SIG-M5 (cell line): ENCODE data around the gene EPC1.
"Not testable (repeated sequence)": the region's sequence is repeated elsewhere in the genome, so short reads cannot be mapped to it uniquely, and the experiment has no call there.

Experiments
- DNase-seq: peaks from one replicate; lab custom pipeline; 2025; lab: John Stamatoyannopoulos, UW

Gene EPC1

DNA sequence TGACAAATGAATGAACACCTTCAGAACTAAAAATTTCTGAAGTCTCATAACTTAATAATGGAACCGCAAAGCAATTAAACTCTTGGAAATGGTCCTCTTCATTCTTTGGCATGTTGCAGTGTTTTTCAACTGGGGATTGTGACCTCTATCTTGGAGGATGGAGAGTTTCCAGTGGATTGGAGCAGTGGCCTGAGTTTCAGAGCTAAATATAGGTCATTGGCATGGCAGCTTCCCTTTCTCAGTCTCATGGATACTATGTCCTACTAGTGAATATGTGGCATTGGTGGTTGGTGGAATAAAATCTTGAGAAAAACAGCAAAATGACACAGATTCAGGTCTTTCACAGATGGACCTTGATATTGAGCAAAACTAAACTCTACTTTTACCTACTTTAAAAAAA, 24.1 kb upstream of the EPC1 start:
- no peak for DNase-seq

GRCh38 chr10:32367793-32368453, 21.0 kb upstream of the EPC1 start:
- DNase-seq, result no peak

GRCh38 chr10:32366588-32366987, 19.6 kb upstream of the EPC1 start:
- DNase-seq, result no peak

- no peak for DNase-seq
Measured at GRCh38 chr10:32366111-32366510, 19.2 kb upstream of the EPC1 start.

DNA sequence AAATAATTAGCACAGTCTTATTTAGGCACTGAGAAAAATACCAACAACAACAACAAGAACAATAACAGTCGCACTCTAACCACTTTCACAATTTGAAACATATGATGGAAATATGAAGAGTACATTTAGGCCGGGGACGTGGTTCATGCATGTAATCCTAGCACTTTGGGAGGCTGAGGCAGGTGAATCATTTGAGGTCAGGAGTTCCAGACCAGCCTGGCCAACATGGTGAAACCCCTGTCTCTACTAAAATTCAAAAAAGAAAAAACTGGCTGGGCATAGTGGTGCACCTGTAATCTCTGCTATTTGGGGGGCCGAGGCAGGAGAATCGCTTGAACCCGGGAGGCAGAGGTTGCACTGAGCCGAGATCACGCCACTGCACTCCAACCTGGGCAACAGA, 18.4 kb upstream of the EPC1 start:
- DNase-seq, result not testable (repeated sequence)

GRCh38 chr10:32362571-32362970, 15.6 kb upstream of the EPC1 start:
- no peak for DNase-seq

DNA sequence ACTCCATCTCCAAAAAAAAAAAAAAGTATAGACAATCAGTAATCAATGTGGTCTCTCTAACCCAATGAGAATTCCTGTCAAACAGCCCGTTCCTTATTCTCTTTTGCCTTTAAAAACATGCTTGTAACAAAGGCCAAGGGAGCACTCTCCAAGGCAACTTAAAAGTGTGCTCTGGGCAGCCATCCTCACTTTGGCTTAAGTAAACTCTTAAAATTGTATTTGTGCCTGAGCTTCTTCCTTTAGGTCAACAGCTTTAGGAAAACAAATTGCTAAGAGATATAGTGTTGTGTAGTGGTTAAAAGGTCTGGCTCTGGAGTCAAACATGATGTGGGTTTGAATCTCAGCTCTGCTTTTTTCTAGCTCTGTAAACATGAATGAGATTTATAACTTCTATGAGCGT, 13.9 kb upstream of the EPC1 start:
- no peak for DNase-seq

DNA sequence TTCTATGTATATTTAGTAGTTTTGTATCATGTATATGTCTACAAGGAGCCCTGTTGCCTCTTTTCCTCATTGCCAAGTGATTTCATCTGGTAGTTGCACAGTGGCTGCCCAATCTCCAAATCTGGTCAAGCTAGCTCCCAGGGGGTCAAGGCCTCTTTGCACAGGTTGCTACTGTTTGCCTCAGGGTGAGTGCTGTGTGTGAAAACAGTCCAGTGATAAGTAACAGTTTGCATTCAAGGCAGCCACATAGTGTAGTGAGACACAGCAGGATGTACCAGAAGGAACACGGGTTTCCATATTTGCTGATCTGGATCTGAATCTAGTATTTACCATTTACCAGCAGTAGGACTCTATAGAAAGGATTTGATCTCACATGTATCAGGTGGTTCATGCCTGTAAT, 13.3 kb upstream of the EPC1 start:
- DNase-seq, result no peak

DNA sequence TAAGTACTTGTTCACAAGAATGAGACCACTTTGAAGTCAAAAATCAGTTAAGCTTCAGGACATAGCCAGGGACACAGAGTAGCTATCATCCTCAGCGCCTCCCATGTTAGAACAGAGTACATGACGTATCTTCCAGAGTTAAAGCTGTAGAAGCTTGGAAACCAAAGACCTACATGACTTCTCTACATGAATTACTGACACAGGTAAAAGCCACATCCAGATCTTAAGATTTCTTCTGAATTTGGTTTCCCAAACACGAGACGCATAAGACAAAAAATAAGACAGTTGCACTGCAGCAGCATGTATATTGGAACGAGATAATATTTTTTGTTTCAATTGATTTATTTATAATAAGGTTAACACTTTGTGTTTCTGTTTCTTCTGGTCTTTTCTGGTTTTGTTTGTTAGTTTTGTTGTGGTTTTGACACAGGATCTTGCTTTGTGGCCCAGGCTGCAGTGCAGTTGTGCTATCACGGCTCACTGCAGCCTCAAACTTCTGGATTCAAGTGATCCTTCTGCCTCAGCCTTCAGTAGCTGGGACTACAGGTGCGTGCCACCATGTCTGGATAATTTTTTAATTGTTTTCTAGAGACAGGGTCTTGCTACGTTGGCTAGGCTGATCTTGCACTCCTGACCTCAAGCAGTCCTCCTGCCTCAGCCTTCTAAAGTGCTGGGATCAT, 10.2 kb upstream of the EPC1 start:
- DNase-seq, result no peak

DNA sequence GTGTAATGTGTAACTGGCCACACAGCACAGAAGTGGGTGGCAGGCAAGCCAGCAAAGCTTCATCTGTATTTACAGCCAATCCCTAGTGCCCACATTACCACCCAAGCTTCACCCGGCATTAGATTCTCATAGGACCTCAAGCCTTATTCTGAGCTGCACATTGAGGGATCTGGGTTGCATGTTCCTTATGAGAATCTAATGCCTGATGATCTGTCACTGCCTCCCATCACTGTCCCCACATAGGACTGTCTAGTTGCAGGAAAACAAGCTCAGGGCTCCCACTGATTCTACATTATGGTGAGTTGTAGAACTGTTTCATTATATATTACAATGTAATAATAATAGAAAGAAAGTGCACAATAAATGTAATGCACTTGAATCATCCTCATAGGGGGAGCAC, 7.7 kb upstream of the EPC1 start:
- not testable (repeated sequence) for DNase-seq

- no peak for DNase-seq
Measured at GRCh38 chr10:32350811-32351350, 3.9 kb upstream of the EPC1 start.

DNA sequence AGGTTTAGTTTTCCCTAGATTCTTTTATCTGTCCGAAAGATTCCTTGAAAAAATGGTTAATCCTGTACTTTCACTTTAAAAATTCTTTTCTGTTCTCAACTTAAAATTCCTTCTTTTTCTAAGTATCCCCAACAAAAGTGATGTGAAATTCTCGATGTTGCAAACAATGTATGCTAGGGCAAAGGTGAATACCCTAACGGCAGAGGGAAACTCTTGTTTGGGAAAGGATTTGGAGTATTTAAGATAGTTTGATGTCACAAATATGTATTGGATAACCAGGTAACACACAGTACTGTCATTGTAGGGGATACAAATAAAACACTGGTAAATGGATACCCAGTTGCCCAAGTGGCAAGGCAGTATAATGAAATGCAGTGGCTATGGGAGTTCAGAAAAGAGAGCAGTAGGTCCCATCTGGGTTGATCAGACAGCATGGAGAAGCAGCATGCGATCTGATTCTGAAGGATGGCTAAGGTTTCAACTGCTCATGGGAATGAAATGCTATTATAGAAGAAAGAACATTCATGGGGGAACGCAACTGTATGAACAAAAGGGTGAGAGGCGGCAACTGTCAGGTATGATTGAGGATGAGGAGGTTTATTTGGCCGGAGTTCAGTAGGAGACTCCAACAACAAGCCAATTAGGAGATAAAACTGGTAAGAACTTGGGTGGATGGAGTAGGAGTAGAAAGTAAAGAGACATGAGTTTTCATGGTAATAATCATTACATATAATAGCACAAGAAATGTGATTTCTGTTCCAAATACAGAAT, 3.2 kb upstream of the EPC1 start:
- no peak for DNase-seq

DNA sequence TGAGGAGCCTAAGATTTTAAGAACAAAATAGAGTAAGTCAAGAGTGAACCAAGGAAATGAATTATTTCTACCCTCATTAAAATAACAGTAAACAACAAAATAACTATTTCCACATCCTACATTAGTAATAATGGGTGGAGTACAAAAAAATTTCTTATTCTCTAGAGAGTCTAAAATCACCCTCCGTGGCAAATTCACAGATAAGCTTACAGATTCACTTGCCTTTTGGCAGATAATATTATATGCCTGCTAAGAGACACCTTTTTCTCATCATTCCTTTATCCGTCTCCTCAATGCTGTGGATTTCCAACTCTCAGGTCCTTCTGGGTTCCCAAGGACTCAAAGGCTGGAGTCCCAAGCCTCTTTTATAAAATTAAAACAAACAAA, 2.2 kb upstream of the EPC1 start:
- no peak for DNase-seq

DNA sequence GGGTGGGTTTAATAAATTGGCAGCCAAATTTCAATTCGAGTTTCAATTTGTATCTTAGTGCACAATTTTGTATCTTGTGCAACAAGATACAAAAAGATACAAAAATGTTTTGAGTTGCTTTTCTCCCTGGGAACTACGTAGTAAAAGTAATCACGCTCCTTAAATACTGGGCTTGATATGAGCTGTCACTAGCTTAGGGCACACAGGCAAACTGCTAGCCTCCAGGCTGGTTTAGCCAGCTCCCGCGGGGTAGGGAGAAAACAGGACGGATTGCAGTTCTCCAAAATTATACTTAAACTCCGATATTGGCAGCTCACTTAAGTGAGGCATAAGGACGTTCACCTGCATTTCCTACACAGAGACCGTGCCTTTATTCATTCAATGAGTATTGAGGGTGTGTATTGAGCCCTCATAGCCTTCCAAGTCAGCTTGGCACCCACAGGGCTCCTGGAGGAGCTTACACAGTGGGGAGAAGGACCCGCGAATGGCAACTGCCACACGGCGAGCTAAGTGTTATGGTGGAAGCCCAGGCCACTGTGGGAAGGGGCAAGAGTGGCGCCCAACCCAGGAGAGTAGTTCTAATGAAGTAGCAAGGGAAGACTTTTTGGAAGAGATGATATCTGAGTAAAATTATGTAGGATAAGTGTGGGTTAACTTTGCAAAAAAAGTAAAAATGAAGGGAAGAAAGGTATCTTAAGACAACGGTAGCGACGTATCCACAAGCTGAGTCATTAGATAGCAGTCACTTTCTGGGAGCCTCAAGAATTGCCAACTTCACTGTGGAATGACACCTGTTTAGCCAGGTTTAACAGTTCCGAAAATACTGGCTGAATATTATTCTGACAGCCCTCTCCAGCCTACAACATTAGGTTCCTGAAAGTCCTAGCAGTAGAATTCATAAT, 1.6 kb upstream of the EPC1 start:
- DNase-seq, result no peak

DNA sequence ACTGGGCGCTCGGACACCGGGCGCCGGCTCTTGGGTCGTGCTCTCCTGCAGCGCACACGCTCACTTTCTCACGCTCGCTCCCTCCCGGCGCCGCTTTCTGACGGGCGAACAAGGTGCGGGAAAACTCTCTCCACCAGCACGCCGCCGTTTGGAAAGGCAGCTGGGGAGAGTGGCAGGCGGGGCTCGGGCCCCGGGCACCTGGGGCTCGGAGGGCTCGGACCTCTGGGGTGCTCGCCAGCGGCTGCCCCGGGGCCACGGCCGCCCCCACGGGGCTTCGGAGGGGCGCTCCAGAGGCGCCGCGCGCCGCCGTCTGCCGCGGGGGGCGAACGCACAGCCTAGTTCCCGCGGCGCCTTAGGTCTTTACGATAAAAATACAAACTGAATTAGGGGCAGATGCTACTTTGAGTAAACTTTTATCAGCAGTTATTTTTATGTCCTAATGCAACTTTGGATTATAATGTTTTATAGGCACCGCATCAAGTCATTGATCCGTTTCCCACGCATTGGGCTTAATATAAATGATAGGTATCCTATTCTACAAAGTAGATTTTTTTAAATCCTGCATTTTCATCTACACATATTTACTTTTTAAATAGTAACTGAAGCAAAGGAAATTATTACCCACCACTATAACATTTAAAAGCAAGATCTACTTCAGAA, 535 bp upstream of the EPC1 start:
- no peak for DNase-seq

DNA sequence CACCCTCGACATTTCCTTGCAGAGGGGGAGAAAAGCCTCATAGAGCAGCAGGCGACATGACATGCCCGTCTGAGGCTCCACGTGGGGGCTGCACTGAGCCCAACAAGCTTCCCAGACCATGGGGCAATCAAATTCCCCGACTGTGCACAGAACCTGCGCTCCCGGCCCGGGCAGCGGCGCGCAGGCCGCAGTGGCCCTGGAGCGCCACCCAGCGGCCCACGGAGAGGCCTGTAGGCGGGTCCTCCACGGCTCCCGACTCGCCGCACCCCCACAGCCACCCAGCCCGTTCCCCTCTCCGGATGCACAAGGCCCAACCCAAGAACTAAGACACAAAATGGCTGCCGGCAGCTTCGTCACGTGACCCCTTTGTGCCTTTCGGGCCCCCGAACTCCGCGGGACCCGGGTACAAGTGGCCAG, 816 bp downstream of the EPC1 start:
- DNase-seq, result peak; percentile 15

- DNase-seq, result no peak
Measured at GRCh38 chr10:32341596-32341995, 5.4 kb downstream of the EPC1 start.

- DNase-seq, result no peak
Measured at GRCh38 chr10:32340596-32341180, 6.3 kb downstream of the EPC1 start.

- DNase-seq, result no peak
Measured at GRCh38 chr10:32338262-32338661, 8.7 kb downstream of the EPC1 start.

- no peak for DNase-seq
Measured at GRCh38 chr10:32337350-32337749, 9.6 kb downstream of the EPC1 start.

- DNase-seq, result no peak
Measured at GRCh38 chr10:32333849-32334248, 13.1 kb downstream of the EPC1 start.
